Brain microvascular endothelial cell (primary cell): ENCODE results near the gene MON1A.

ENCODE experiments used
- DNase-seq: peaks from one replicate; pipeline ENCODE4 v3.0.0-alpha.2; 2020
- H3K27ac ChIP-seq: fragments of 250-450 bp; sonication (Bioruptor Pico); 2 replicates; pipeline ENCODE4 v1.5.1; 2020; ENCODE audit warnings: mild to moderate bottlenecking, moderate library complexity
- H3K27me3 ChIP-seq: fragments of 250-450 bp; sonication (Bioruptor Pico); replicated peaks from 2 replicates; pipeline ENCODE4 v1.5.1; 2020; ENCODE audit warnings: mild to moderate bottlenecking
- H3K36me3 ChIP-seq: fragments of 250-450 bp; sonication (Bioruptor Pico); replicated peaks from 2 replicates; pipeline ENCODE4 v1.5.1; 2020; ENCODE audit warnings: mild to moderate bottlenecking
- H3K4me3 ChIP-seq: 2 replicates; pipeline ENCODE4 v1.5.1; 2011; ENCODE audit warnings: low read depth, mild to moderate bottlenecking, control low read depth, low read length, moderate library complexity
- in situ Hi-C: cut with HindIII; loops from 2 replicates; pipeline ENCODE4 v1.10.0; 2017; ENCODE audit warnings: low sequenced_read_pairs, low pct_ligation_motif_present
- TF ChIP-seq, protein P1 (sequence below): IDR thresholded peaks from 2 replicates; pipeline ENCODE4 v1.5.1; 2011; ENCODE audit warnings: low read depth, mild to moderate bottlenecking, moderate library complexity, low read length, control low read depth, inconsistent platforms; ENCODE audit errors: missing control alignments

MON1A gene

DNA sequence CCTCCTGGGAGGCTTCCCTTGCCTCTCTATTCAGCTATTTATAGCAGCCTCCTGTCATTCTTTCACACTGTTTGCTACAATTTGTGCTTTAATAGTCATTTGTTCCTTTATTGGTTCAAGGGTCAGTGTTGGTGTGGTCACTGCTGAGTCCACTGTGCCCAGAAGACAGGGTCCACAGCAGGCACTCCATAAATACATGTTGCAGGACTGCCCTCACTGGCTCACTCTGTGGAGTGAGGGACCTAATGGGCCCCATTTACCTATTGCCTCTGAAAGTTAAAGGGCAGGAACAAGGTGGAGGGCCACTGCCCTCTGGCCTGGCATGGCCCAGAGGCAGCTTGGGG is 42.7 kb downstream of the MON1A start:
- Histone ChIP-seq H3K4me3 (no peak overlapping the region), H3K27ac (no peak overlapping the region), H3K36me3 (no peaks in the 10 kb centered on the region), H3K27me3 (peaks cover 1% of the 10 kb centered on the region)
- in situ Hi-C loops = no loop called here
- no peak for DNase-seq
- TF ChIP-seq, protein P1, sequence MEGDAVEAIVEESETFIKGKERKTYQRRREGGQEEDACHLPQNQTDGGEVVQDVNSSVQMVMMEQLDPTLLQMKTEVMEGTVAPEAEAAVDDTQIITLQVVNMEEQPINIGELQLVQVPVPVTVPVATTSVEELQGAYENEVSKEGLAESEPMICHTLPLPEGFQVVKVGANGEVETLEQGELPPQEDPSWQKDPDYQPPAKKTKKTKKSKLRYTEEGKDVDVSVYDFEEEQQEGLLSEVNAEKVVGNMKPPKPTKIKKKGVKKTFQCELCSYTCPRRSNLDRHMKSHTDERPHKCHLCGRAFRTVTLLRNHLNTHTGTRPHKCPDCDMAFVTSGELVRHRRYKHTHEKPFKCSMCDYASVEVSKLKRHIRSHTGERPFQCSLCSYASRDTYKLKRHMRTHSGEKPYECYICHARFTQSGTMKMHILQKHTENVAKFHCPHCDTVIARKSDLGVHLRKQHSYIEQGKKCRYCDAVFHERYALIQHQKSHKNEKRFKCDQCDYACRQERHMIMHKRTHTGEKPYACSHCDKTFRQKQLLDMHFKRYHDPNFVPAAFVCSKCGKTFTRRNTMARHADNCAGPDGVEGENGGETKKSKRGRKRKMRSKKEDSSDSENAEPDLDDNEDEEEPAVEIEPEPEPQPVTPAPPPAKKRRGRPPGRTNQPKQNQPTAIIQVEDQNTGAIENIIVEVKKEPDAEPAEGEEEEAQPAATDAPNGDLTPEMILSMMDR = no peak

DNA sequence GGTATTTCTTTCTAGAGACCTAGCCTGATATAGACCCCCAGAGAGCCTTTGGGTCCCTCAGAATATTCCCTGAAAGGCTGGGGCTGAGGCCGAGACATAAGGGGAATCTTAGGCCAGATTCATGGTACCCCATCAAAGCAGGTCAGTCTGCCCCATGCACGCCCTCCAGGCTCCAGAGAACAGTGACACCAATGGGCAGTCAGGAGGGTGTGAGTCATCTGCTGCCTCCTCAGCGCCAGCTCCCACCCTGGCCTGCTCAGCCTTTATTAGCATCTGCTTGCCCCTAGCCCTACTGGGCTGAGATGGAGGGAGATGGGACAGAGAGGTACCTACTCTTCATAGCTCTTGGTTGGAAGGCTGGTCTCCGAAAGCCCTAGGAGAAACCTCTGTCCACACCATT is 45.6 kb downstream of the MON1A start:
- H3K36me3 ChIP-seq = no peaks in the 10 kb centered on the region
- TF ChIP-seq, protein P1 = no peak
- H3K27ac ChIP-seq = no peak overlapping the region
- DNase-seq = no peak
- in situ Hi-C loops = no loop called here
- H3K27me3 ChIP-seq = peaks cover 4% of the 10 kb centered on the region
- no peak overlapping the region for H3K4me3 ChIP-seq

DNA sequence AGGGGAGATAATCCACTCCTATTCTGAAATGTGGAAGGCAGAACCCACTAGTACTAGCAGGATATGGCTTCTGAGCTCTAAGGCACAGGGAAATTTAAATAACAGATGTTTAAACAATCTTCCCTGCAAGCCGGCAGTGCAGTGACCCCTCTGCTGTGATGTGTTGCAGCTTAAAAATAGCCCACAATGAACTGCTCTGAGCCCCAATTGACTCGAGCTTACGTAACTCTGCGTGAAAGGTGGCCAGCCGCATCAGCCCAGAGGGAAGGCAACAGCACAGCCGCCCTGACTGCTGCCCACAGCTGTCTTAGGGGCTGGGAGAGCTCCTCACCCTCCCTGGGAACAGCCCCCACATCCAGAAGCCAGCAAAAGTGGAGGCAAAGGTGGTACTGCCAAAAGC is 47.4 kb downstream of the MON1A start:
- DNase-seq = no peak
- Histone ChIP-seq H3K36me3 (no peaks in the 10 kb centered on the region), H3K27me3 (peaks cover 4% of the 10 kb centered on the region), H3K27ac (no peak overlapping the region), H3K4me3 (no peak overlapping the region)
- TF ChIP-seq, protein P1 = no peak
- in situ Hi-C loops = no loop called here

DNA sequence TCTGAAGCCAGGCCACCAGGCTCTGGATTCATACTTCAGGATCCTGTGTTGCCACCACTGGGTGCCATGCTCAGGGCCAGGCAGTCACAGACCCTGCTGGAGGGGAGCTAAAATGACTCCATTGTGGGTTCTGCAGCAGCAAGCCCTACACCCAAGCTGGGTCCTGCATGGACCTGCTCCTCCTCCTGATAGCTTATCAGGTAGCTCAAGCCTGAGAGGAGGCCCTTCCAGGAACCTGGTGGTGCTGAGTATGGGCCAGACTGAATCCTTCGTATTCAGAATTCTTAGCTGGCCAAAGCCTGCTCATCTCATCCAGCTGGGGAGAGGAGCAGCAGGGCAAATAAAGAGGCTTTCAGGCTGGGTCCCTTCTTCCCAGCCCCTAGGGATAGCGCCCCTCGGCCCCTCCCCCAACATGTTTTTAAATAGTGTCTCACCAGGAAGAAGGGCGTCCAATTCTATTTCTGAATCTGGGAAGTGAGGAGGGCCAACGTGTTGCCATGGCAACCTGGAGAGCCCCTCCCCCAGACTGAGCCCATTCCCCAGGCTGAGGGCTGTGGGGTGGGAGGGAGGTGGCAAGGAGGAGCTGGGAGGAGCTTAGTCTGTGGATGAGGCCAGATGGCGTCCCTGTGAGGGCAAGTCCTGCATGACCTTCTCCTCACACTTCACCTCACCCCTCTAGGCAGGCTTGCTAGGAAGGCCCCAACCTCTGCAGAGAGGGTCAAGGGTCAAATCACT is 48.9 kb downstream of the MON1A start:
- Histone ChIP-seq H3K27me3 (peaks cover 4% of the 10 kb centered on the region), H3K36me3 (no peaks in the 10 kb centered on the region), H3K4me3 (no peak overlapping the region), H3K27ac (no peak overlapping the region)
- TF ChIP-seq, protein P1 = no peak
- in situ Hi-C loops = no loop called here
- DNase-seq = no peak

DNA sequence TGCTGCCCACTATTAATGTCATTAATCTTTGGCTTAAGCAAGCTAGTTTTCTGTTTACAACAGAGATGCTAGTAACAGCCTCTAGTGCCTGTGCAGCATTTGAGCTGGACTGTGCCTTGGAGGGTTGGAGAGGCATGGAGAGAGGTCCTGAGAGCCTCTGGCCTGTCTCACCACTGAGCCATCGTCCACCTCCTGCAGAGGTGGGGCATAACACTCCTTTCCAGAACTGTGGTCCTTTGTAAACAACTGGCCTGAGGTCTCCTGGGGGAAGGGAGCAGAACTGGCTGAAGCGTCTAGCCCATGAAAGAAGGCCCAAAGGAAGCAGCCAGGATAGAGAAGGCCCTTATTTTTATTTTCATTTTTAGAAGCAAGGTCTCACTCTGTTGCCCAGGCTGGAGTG is 49.9 kb downstream of the MON1A start:
- TF ChIP-seq, protein P1 = no peak
- H3K27me3 ChIP-seq = peaks cover 4% of the 10 kb centered on the region
- in situ Hi-C loops = no loop called here
- H3K36me3 ChIP-seq = no peaks in the 10 kb centered on the region
- H3K4me3 ChIP-seq = no peak overlapping the region
- no peak for DNase-seq
- H3K27ac ChIP-seq = no peak overlapping the region

DNA sequence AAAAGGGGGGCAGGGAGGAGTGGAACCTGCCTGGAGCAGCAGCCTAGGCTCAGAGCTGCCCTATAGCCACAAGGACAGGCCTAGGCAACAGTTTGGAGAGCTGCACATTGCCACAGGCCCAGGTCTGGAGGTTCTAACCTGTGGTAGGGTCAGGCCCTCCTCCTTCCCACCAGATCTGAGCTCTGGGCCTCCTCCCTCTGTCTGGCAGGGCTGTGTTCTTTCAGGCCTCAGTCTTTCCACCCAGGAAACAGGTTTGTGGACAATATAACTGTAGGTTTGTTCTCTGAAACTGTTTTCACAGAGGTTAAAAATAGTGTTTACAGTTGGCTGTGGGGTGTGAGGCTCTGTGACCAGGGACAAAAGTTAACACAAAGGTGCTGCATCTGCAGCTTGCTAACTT is 50.9 kb downstream of the MON1A start:
- no peaks in the 10 kb centered on the region for H3K36me3 ChIP-seq
- no peak overlapping the region for H3K4me3 ChIP-seq
- H3K27ac ChIP-seq = no peak overlapping the region
- in situ Hi-C loops = no loop called here
- TF ChIP-seq, protein P1 = no peak
- DNase-seq = no peak
- peaks cover 4% of the 10 kb centered on the region for H3K27me3 ChIP-seq
